ENCODE measurements around the gene GLRX5. TPM values are rescaled to one million over a fixed set of nuclear protein-coding genes. Genes with fewer than 3 reads are reported as not detected.
"Not testable (repeated sequence)": the region's sequence is repeated elsewhere in the genome, so short reads cannot be mapped to it uniquely, and the experiment has no call there.

GLRX5 gene
- total RNA-seq, 1 donor from 2014 or later, result 34.2 TPM

GRCh38 chr14:95551435-95551834 is 16.6 kb downstream of the GLRX5 start:
- DNase-seq (ENCODE audit: low spot score), result no peak

GRCh38 chr14:95553141-95553540 is 18.3 kb downstream of the GLRX5 start:
- no peak for DNase-seq (ENCODE audit: low spot score)

- DNase-seq (ENCODE audit: low spot score), result no peak
These were observed 20.2 kb downstream of the GLRX5 start for GRCh38 chr14:95555053-95555452.

- DNase-seq (ENCODE audit: low spot score), result no peak
These were observed 22.4 kb downstream of the GLRX5 start for GRCh38 chr14:95557291-95557690.

DNA sequence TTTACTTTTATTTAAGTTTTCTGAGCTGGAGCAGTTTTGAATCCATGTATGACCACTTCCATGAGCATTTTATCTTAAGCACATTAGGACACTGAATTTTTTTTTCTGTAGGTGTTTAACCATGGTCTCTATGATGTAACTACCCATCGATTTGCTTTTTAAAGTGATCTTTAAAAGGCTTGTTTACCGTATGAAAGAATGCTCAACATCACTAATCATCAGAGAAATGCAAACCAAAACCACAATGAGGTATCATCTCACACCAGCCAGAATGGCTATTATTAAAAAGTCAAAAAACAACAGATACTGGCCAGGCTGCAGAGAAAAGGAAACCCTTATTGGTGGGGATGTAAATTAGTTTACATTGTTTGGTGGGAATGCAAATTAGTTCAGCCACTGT is 23.0 kb downstream of the GLRX5 start:
- no peak for DNase-seq (ENCODE audit: low spot score)

GRCh38 chr14:95559203-95559602 is 24.4 kb downstream of the GLRX5 start:
- no peak for DNase-seq (ENCODE audit: low spot score)

DNA sequence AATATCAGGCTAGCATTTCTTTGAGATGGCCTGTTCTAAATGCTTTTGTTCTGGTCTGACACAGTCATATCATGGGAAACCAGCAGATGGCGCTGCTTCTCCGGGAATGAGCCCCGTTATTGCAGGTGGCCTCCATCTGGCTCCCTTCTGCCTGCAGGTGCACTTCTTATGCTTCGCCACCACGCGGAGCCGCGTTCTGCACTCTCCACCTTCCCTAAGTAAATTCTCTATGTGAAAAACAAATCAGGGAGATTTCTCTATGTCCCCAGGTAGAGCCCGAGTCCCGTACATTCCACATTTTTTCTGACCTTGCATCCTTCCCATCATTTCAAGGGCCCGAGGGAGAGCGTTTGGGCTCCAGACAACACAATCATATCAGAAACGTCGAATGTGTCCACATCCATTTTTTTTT is 26.2 kb downstream of the GLRX5 start:
- no peak for DNase-seq (ENCODE audit: low spot score)

DNA sequence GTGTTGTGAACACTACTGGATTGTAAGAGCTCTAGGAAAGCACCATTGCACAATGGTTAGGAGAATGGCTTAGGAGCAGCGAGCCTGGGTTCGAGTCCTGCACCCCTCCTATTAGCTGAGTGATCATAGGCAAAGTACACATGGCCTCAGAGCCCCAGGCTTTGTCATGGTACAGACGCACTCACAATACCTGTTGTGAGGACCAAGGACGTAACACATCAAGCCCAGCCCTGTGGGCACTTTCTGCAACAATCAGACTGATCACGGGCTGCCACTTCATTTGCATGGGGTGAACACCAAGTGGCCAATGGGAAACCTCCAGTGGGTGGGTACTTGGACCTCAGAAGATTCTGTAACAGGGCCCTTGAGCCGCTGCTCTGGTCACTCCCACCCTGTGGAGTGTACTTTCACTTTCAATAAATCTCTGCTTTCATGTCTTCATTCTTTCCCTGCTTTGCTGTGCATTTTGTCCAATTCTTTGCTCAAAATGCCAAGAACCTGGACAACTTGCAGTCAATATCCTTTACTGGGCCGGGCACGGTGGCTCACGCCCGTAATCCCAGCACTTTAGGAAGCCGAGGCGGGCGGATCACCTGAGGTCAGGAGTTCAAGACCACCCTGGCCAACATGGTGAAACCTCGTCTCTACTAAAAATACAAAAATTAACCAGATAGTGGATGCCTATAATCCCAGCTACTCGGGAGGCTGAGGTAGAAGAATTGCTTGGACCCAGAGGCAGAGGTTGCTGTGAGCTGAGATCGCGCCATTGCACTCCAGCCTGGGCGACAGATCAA is 28.2 kb downstream of the GLRX5 start:
- no peak for DNase-seq (ENCODE audit: low spot score)

- no peak for DNase-seq (ENCODE audit: low spot score)
These were observed 29.2 kb downstream of the GLRX5 start for GRCh38 chr14:95564060-95564459.

DNA sequence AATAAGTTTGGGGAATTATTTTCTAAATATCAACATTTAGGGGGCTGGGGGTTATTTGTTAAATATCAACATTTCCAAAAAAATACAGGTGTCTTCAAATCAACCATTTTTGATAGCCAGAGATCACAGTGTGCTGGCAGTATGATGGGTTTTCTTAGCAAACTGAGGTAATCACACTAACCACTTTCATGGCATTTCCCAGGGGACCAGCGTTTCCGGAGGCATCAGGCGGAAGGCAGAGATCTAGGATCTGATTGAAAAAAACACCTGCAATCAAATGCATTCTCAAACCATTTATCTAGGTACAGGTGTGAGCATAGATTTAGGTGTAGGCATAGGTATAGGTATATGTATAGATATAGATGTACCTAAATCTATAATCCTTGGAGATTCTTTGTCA is 34.6 kb downstream of the GLRX5 start:
- DNase-seq (ENCODE audit: low spot score), result peak; percentile 12

GRCh38 chr14:95573313-95573712 is 38.5 kb downstream of the GLRX5 start:
- peak; percentile 30 for DNase-seq (ENCODE audit: low spot score)

DNA sequence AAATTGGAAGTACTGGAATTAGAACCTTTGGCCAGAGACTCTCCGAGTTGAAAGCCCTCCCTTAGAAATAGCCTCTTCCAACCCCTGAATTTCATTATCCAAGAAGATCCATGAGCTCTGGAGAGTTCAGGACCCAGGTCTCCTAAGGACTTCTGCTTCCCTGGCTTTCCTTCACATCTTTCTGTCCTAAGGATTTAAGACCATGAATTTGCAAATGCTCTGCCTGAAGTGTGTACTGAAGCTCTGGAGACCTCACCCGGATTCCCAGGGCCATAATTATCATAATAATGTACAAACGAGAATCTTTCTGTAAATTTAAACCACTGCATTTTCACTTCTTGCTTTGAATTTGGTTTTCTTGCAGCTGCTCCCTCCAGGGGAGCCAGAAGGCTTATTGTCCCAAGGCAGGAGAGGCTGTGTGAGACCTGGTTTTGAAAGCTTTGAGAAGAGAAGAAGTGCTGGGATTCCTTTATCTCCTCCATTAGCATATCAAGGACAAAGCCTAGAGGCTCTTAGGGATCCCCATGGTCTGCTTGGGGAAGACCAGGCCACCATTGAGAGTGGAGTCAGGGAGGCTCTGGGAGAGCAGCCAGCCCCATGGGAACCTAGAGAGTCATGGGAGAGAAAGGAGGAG is 41.1 kb downstream of the GLRX5 start:
- DNase-seq (ENCODE audit: low spot score), result no peak

DNA sequence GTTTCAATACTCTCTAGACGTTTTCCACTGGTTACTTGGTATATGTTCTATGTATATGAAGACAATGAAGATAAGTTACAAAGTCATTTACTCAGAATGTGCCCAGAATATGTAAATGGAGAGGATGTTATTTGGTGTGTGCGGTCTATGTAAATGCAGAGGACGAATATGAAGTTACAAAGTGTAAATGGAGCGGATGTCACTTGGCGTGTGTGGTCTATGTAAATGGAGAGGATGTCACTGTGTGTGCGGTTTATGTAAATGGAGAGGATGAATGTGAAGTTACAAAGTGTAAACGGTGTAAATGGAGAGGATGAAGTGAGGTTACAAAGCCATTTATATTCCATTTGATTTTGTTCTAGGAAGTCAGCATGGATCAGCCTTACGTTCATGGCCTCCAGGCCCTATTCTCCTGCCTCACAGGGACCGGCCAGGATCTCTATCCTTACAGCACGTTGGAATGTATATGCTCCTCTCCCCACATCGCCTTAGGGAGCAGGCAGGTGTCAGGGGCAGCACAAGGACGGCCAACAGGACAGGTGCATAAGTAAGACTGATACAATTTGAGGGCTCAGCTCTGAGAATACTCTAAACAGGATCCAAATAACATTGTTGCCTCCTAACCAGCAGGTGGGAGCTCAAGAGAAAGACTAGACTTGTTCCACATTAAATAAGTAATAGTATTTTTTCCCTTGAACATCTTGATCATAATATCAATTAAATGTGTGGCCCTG is 42.4 kb downstream of the GLRX5 start:
- DNase-seq (ENCODE audit: low spot score), result peak; percentile 33

DNA sequence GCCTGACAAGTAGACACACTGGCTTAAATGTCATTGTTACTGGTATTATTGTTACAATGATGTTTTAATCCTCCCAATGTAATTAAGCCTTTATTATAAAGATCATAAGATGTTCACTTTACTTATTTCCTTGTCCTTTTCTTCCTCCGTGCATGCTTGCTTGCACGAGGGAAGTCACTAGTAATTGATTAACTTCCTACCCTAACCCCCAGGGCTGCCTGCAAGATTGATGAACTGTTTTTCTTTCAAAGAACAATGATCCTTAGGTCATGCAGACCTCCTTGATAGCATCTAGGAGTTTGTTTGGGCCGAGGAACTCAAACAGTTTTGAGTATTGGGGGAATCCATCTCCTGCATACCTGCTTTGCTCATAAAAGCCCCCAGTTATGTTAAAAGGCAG is 43.0 kb downstream of the GLRX5 start:
- no peak for DNase-seq (ENCODE audit: low spot score)

DNA sequence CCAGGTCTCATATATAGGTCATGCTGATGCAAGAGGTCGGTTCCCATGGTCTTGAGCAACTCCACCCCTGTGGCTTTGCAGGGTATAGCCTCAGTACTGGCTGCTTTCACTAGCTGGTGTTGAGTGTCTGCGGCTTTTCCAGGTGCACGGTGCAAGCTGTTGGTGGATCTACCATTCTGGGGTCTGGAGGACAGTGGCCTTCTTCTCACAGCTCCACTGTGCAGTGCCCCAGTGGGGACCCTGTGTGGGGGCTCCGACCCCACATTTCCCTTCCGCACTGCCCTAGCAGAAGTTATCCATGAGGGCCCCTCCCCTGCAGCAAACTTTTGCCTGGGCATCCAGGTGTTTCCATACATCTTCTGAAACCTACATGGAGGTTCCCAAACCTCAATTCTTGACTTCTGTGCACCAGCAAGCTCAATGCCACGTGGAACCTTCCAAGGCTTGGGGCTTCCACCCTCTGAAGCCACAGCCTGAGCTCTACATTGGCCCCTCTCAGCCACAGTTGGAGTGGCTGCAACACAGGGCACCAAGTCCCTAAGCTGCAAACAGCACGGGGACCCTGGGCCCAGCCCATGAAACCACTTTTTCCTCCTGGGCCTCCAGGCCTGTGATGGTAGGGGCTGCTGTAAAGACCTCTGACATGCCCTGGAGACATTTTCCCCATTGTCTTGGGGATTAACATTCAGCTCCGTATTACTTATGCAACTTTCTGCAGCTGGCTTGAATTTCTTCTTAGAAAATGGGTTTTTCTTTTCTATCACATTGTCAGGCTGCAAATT is 49.2 kb downstream of the GLRX5 start:
- DNase-seq (ENCODE audit: low spot score), result peak; percentile 60

GRCh38 chr14:95585953-95586620 is 51.2 kb downstream of the GLRX5 start:
- DNase-seq (ENCODE audit: low spot score), result peak; percentile 2

DNA sequence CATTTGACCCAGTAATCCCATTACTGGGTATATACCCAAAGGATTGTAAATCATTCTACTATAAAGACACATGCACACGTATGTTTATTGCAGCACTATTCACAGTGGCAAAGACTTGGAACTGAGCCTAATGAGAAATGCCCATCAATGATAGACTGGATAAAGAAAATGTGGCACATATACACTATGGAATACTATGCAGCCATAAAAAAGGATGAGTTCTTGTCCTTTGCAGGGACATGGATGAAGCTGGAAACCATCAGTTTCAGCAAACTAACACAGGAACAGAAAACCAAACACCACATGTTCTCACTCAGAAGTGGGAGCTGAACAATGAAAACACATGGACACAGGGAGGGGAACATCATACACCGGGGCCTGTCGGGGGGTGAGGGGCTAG is 56.3 kb downstream of the GLRX5 start:
- not testable (repeated sequence) for DNase-seq (ENCODE audit: low spot score)

Measured in mesenteric fat pad (tissue), 1 donor.